ENCODE data around the gene BTD.
"Not testable (repeated sequence)": the region's sequence is repeated elsewhere in the genome, so short reads cannot be mapped to it uniquely, and the experiment has no call there.

Gene BTD

GRCh38 chr3:15602816-15603215, 1.3 kb downstream of the BTD start:
- not testable (repeated sequence) for DNase-seq (ENCODE audit: extremely low read depth in 1 of 2, low read depth in 1 of 2)

- not testable (repeated sequence) for DNase-seq (ENCODE audit: extremely low read depth in 1 of 2, low read depth in 1 of 2)
Observed at GRCh38 chr3:15604584-15604983, 3.0 kb downstream of the BTD start.

DNA sequence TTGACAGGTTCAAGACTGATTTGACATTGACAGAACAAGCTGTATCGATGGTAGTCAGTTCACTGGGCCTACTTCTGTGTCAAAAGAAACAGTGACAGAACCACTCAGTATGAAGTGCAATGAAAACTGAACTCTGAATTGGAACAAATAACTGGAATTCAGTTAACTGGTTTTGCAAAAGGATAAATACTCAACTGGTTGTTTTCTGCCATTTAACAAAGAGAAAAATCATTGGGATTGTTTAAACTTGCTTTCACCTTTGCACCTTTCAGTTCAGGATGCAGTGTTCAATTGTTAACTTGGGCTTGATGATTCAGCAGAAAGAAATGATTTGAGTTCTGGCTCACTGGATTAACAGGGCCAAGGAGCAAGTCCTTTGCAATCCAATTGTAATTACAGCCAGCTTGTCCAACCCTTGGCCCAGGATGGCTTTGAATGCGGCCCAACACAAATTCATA, 4.9 kb downstream of the BTD start:
- no peak for DNase-seq (ENCODE audit: extremely low read depth in 1 of 2, low read depth in 1 of 2)

- no peak for DNase-seq (ENCODE audit: extremely low read depth in 1 of 2, low read depth in 1 of 2)
Observed at GRCh38 chr3:15610082-15610759, 8.7 kb downstream of the BTD start.

DNA sequence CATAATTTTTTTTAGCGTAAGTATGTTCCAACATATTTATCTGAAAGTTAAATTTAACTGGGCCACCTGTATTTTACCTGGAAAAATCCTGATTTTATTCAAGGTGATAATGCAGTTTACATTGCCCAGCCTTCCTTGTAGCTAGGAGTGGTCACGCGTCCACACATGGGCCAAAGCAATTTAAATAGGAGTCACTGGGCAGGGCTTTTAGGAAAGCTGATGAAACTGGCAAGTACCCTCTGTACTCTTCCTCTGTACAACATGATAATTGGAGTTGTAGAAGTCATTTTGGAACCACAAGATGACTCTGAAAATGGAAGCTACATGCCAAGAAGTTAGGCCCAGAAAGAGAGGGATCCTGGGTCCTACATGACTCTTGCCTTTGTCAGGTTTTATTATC, 9.5 kb downstream of the BTD start:
- no peak for DNase-seq (ENCODE audit: extremely low read depth in 1 of 2, low read depth in 1 of 2)

- DNase-seq (ENCODE audit: extremely low read depth in 1 of 2, low read depth in 1 of 2): no peak
Observed at GRCh38 chr3:15612001-15612400, 10.5 kb downstream of the BTD start.

DNA sequence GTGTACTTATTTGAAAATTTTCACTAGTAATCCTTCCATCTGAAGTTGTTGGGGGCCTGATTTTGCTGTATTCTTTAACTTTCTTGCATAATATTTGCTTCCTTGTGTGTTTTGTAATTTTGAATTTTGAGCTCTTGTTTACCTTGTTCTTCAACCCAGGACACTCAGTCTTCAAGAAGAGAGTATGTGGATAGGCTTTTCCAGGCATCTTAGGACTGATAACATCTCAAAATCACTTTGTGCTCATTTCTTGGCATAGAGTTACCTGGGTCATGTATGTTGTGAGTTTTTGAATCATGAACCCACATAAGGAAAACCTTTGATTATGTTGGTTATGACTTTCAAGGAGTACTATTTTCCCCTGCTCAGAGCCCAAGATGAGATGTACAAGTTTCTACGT, 13.4 kb downstream of the BTD start:
- DNase-seq (ENCODE audit: extremely low read depth in 1 of 2, low read depth in 1 of 2): no peak

- no peak for DNase-seq (ENCODE audit: extremely low read depth in 1 of 2, low read depth in 1 of 2)
Observed at GRCh38 chr3:15616053-15616452, 14.5 kb downstream of the BTD start.

DNA sequence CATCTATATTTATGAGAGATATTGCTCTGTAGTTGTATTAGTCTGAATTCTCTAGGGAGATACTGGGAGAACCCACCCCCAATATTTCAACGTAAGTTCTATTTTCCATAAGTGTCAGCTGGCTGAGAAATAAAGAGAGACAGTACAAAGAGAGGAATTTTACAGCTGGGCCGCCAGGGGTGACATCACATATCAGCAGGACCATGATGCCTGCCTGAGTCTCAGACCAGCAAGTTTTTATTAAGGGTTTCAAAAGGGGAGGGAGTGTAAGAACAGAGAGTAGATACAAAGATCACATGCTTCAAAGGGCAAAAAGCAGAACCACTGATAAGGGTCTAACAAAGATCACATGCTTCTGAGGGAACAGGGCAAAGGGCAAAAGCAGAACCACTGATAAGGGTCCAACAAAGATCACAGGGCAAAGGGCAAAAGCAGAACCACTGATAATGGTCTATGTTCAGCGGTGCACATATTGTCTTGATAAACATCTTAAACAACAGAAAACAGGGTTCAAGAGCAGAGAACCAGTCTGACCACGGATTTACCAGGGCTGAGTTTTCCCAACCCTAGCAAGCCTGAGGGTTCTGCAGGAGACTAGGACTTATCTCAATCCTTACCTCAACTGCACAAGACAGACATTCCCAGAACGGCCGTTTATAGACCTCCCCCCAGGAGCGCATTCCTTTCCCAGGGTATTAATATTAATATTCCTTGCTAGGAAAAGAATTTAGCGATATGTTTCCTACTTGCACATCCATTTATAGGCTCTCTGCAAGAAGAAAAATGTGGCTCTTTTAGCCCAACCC, 18.3 kb downstream of the BTD start:
- DNase-seq (ENCODE audit: extremely low read depth in 1 of 2, low read depth in 1 of 2): not testable (repeated sequence)

DNA sequence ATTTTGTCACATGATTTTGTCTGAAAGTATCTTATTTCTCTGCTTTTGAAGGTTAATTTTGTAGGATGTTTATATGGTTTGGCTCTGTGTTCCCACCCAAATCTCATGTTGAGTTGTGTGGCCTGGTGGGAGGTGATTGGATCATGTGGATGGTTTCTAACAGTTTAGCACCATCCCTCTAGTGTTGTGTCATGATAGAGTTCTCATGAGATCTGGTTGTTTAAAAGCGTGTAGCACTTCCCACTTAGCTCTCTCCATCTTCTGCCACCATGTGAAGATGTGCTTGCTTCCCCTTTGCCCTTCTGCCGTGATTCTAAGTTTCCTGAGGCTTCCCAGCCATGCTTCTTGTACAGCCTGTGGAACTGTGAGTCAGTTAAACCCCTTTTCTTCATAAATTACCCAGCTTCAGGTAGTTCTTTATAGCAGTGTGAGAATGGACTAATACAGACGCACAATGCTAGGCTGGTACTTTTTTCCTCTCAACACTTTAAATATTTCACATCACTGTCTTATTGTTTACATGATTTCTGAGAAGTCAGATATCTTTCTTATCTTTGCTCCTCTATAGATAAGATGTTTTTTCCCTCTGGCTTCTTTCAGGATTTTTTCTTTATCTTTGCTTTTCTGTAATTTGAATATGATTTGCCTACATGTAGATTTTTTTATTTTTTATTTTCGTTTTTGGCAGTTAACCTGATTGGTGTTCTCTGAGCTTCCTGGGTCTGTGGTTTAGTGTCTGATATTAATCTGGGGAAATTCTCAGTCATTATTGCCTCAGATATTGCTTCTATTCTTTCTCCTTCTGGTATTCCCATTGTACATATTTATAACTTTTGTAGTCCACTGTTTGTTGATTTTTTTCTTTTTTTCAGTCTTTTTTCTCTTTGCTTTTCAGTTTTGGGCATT, 22.2 kb downstream of the BTD start:
- DNase-seq (ENCODE audit: extremely low read depth in 1 of 2, low read depth in 1 of 2): no peak

DNA sequence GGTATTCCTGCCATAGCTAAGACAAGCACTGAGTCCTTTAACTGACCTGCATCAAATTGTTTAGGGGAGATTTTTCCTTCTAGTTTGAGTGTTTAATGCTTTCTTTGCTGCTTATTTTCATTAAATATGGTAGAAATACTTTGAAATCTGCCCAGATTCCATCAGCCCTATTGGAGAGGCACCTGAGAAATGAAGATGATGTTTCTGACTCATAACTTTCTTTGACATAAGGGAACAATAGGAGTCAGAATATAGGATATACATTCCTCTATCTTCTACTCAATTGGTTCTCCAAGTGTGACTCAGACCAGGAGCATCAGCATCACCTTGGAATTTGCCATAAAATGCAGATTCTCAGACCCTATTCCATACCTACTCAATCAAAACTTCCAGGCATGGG, 27.4 kb downstream of the BTD start:
- no peak for DNase-seq (ENCODE audit: extremely low read depth in 1 of 2, low read depth in 1 of 2)

GRCh38 chr3:15629860-15630597, 28.5 kb downstream of the BTD start:
- no peak for DNase-seq (ENCODE audit: extremely low read depth in 1 of 2, low read depth in 1 of 2)

DNA sequence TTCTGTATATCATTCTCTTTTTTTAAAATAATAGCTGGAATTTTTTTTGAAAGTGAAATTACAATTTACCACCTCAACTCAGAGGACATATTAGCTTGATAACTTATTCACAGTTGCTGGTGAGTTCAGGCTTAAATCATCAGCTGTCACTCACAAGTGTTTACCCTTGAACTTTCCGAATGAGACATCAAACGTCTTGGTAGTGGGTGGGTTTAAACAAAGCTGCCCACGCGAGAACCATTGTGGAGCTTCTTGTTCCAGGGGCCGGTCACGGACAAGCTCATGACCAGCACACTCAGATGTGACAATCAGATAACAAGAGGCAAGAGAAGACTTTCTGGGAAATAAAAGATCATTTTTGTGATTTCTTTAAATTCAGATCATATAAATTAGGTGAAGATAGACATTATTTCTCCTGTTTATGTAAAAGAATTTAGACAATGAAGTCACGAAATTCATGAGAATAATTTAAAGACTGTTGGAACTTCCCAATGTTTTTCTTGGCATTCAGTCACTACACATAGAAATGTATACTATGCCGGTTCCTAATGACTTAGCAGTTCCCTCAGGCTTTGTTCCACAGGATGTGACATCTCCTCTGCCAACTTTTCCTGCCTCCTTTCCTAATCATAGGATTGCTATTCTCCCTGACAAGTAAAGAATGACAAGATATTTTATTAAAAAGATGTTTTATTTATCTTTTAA, 29.3 kb downstream of the BTD start:
- DNase-seq (ENCODE audit: extremely low read depth in 1 of 2, low read depth in 1 of 2): no peak

DNA sequence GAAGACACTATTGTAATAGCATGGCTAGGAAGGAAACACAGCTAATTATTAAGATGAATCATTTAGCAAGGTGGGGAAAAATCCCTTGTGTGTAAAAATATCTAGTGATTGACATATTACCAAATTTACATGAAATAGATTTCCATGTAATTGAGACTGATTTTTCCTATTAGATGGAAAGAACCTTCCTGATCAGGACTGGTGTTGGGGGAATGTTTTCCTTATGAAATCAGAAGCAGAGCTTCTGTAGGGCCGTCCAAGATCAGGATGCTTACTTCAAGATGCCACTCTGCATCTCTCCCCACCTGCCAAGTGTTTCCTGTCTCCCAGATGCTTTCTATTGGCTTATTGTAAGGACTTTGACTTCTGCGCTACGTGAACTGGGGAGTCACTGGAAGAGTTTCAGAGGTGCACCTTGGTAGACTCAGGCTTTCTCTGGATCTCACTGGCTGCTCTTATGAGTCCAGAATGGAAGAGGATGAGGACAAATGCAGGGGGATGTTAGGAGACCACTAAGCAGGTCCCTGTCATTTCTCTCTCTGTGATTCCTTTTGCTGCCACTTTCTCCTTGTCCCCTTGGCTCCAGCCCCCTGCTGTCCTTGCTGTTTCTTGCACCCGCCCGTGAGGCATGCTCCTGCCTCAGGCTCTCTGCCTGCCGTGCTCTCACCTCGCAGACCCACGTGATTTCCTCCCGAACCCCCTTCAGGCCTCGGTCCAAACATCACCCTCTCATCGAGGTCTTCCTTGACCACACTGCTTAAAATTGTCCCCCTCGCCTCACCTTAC, 30.1 kb downstream of the BTD start:
- DNase-seq (ENCODE audit: extremely low read depth in 1 of 2, low read depth in 1 of 2): no peak

DNA sequence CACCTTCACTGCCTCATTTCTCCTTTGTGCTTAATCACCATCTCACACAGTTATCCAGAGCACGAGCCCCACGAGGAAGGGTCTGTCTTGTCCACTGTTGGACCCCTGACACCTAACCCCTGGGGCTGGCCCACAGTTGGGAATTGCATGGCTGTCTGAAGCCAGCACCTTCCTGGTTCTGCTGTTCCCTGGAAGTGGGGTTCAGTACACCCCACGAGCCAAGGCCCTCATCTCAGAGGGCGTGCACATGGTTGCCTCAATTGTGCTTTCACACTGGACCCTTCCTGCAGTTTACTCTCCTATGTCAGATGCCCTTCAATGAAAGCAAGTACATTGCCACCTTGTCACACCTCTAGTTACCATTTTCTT, 30.7 kb downstream of the BTD start:
- DNase-seq (ENCODE audit: extremely low read depth in 1 of 2, low read depth in 1 of 2): no peak

- DNase-seq (ENCODE audit: extremely low read depth in 1 of 2, low read depth in 1 of 2): no peak
Observed at GRCh38 chr3:15633159-15633558, 31.6 kb downstream of the BTD start.

- no peak for DNase-seq (ENCODE audit: extremely low read depth in 1 of 2, low read depth in 1 of 2)
Observed at GRCh38 chr3:15633766-15634598, 32.4 kb downstream of the BTD start.

DNA sequence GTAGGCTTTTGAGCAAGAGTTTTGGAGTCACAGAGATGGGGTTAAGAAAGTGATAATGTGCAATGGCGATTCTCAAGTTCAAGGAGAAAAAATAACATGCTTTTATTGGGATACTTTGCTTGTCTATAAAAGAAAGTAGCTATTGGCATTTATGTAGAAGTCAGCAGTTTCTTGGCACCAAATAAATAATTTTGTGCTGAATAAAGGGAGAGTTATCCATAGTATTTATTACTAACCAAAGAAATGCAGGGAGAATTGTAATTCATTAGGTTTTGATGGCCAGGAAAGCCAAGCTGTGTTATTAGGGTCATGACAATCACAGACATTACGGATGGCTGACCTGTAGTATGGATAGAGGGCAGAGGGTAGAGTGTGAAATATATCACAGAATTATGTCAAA, 33.1 kb downstream of the BTD start:
- no peak for DNase-seq (ENCODE audit: extremely low read depth in 1 of 2, low read depth in 1 of 2)

Data from stimulated activated CD8-positive, alpha-beta memory T cell treated with anti-CD3 and anti-CD28 coated beads, Interleukin-7, amount 100 ng/mL, for 48 hours (primary cell).